Kidney capillary endothelial cell (primary cell): ENCODE measurements around the gene EYA3.

Experiments used
- DNase-seq: peaks from one replicate; pipeline ENCODE4 v3.0.0-alpha.2; 2018; ENCODE audit warnings: low spot score

EYA3 gene

GRCh38 chr1:27938488-27938887 lies 149.9 kb downstream of the EYA3 start:
- no peak for DNase-seq

DNA sequence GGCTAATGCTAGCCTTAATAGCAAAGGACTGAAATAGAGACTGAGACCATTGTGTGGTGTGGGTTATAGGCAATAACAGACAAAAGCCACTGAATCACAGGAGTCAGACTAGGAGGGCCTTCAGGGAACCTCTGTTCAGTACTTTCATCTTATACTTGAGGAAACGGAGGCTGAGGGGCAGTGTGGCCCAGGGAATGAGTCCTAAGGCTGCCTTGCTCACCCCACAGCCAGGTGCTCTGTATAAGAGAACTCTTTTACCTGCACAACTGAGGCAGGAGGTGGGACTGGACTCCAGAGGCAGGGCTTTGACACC lies 150.9 kb downstream of the EYA3 start:
- no peak for DNase-seq

DNA sequence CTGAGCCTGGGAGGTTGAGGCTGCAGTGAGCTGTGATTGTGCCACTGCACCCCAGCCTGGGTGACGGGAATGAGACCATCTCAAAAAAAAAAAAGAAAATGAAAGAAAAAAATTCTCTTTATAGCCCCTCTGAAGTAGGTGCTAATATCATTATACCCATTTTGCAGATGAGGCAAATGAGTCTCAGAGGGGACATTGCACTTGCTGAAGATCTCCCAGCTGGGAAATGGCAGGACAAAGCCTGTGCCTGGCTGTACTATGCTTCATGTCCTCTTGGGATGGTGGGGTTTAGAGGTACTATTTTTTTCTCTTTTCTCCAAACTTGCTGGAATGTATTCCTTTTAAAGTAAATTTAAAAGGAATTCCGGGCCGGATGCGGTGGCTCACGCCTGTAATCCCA lies 152.0 kb downstream of the EYA3 start:
- DNase-seq = no peak

GRCh38 chr1:27935721-27936120 lies 152.7 kb downstream of the EYA3 start:
- no peak for DNase-seq

- DNase-seq = no peak
These were observed 153.4 kb downstream of the EYA3 start, which contains the start of gene SMPDL3B for GRCh38 chr1:27934818-27935549. TSS of gene SMPDL3B (plus strand) at chr1:27935000. CDS start at chr1:27935184, 184 bp downstream.

DNA sequence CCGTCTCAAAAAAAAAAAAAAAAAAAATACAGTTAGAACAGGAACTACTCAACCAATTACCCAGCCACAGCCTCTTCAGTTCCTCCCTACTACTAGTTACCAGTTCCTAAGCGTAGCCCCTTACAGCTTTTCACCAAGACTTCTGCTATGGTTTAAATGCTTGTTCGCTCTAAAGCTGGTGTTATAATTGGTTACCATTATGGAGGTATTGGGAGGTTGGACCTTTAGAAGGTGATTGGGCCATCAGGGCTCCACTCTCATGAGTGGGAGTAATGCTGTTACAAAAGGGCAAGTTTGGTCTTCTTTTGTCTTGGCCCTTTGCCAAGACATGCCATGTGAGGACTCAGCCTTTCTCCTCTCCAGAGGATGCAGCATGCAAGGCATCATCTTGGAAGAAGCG lies 156.7 kb downstream of the EYA3 start:
- no peak for DNase-seq

GRCh38 chr1:27931184-27931583 lies 157.2 kb downstream of the EYA3 start:
- DNase-seq = no peak

DNA sequence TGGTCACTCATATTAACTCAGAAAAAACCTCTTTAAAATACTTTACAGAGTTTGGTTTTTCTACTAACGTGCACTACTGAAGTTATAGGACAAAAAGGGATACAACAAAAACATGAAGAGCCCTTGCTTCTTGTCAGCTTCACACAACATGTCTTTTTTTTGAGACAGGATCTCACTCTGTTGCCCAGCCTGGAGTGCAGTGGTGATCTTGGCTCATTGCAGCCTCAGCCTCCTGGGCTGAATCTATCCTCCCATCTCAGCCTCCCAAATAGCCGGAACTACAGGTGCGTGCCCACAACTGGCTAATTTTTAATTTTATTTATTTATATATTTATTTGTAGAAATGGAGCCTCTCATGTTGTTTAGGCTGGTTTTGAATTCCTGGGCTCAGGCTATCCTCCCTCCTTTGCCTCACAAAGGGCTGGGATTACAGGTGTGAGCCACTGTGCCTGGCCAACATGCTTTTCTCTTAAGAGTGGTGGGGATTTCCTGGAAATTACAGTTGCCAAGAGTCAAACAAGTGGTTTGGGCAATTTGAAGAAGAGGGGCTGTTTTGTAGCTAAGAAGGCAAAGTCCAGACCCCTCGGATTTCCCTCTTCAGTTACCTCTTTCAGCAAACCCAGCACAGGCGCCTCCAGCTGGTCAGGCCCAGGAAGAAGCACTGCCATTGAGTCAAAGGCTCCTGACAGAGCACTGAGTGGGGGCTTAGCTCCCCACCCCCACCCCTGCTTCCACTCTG lies 160.0 kb downstream of the EYA3 start:
- no peak for DNase-seq

DNA sequence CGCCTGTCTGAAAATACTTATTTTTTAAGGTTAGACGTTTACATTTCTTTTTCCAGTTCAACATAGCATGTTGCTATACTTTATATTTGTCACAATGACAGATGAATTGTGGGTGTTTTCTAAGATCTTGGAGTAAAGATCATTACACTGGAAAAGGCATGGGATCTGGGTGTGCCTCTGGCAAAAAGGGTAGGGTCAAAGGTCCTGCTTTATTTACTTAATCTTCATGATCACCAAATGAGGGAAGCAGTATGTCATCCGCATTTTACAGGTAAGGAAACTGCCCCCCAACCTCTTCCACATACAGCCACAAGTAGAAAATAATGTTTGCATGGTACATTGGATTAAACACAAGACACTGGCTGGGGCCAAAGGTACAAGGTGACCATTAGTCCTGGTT lies 166.1 kb downstream of the EYA3 start:
- no peak for DNase-seq
